GM12878 (cell line): Measurements from ENCODE around the gene TNP2. TPM values are rescaled to one million over a fixed set of nuclear protein-coding genes. Genes with fewer than 3 reads are reported as not detected.
A peak's percentile ranks its signal among the peaks of the same experiment; 100 is the strongest.

ENCODE experiments used
- ATAC-seq: fragments of 200-7000 bp; cut with Tn5 transposase; 3 replicates; pipeline ENCODE4 v1.9.1; 2020; ENCODE audit warnings: mild to moderate bottlenecking, moderate library complexity
- BruUV-seq: library from RNA; stranded (reverse); fragments of 400-500 nt; replicated peaks from 2 replicates; lab custom pipeline; 2021; lab: Mats Ljungman, UMichigan
- CTCF ChIA-PET: fragments of 300-600 bp; sonication (Branson Sonifier 250); formaldehyde crosslinking; extraction: SDS; loops from one replicate; lab custom pipeline; 2021; ENCODE audit warnings: inconsistent platforms; lab: Yijun Ruan, JAX
- POLR2A ChIA-PET: fragments of 350-600 bp; formaldehyde crosslinking; extraction: SDS; loops from one replicate; lab custom pipeline; 2021; ENCODE audit warnings: inconsistent platforms; lab: Charles Lee
- RAD21 ChIA-PET: fragments of 300-600 bp; sonication (Branson Sonifier 250); formaldehyde crosslinking; loops from one replicate; lab custom pipeline; 2023; ENCODE audit warnings: antibody characterized with exemption; ENCODE audit not compliant: unreplicated experiment; lab: Charles Lee
- SMC1A ChIA-PET: fragments of 300-600 bp; sonication (Branson Sonifier 250); formaldehyde crosslinking; loops from one replicate; lab custom pipeline; 2023; ENCODE audit not compliant: unreplicated experiment, uncharacterized antibody; lab: Charles Lee
- DNase-seq: peaks from one replicate; pipeline ENCODE4 v3.0.0-alpha.2; 2011; ENCODE audit warnings: low read depth, low spot score
- FAIRE-seq: peaks from 3 replicates; lab custom pipeline; 2011; peaks lifted over from hg19 to GRCh38; lab: Jason Lieb, UNC
- H2AFZ ChIP-seq: 2 replicates; pipeline ENCODE4 v1.6.0; 2011; ENCODE audit warnings: low read depth, low read length, control low read depth; ENCODE audit not compliant: control insufficient read depth
- H3K27ac ChIP-seq: 2 replicates; pipeline ENCODE4 v1.5.1; 2011; ENCODE audit warnings: control low read depth; ENCODE audit not compliant: control insufficient read depth, insufficient read depth
- H3K27me3 ChIP-seq, 2 experiments: replicated peaks in 1 of 2; 2 replicates each; pipeline versions ENCODE4 v1.6.0 to v1.6.1; 2011; ENCODE audit warnings: low read length in 1 of 2; ENCODE audit not compliant: control insufficient read depth in 2 of 2, insufficient read depth in 2 of 2
- H3K36me3 ChIP-seq, 2 experiments: 2 replicates each; pipeline ENCODE4 v1.5.1; 2011; ENCODE audit warnings: low read length in 1 of 2; ENCODE audit not compliant: control insufficient read depth in 2 of 2, insufficient read depth in 2 of 2
- H3K4me1 ChIP-seq: 2 replicates; pipeline ENCODE4 v1.6.1; 2011; ENCODE audit warnings: mild to moderate bottlenecking, low read length, moderate library complexity, mixed read lengths; ENCODE audit not compliant: control insufficient read depth, insufficient read depth
- H3K4me2 ChIP-seq: 2 replicates; pipeline ENCODE4 v1.6.0; 2011; ENCODE audit warnings: control low read depth; ENCODE audit not compliant: control insufficient read depth, insufficient read depth
- H3K4me3 ChIP-seq: fragments of 200-600 bp; sonication (generic); 2 replicates; pipeline ENCODE4 v1.5.1; 2016
- H3K79me2 ChIP-seq: 2 replicates; pipeline ENCODE4 v1.6.0; 2011; ENCODE audit warnings: low read length; ENCODE audit not compliant: control insufficient read depth, insufficient read depth
- H3K9ac ChIP-seq: 2 replicates; pipeline ENCODE4 v1.8.0; 2011; ENCODE audit warnings: low read length, control low read depth, mixed read lengths; ENCODE audit not compliant: control insufficient read depth, insufficient read depth
- H3K9me3 ChIP-seq: replicated peaks from 3 replicates; pipeline ENCODE4 v1.5.1; 2011; ENCODE audit warnings: mild to moderate bottlenecking, low read length; ENCODE audit not compliant: control insufficient read depth, insufficient read depth
- H4K20me1 ChIP-seq: 2 replicates; pipeline ENCODE4 v1.6.0; 2011; ENCODE audit not compliant: control insufficient read depth, insufficient read depth
- BACH1 ChIP-seq: fragments of 450-650 bp; IDR thresholded peaks from 2 replicates; pipeline ENCODE4 v1.6.1; 2017; ENCODE audit warnings: mild to moderate bottlenecking, borderline replicate concordance
- BCL11A ChIP-seq: IDR thresholded peaks from 2 replicates; pipeline ENCODE4 v1.6.1; 2011; ENCODE audit warnings: low read depth, low read length
- NFYA ChIP-seq: IDR thresholded peaks from 2 replicates; pipeline ENCODE4 v1.6.1; 2011; ENCODE audit warnings: low read depth, mild to moderate bottlenecking, low read length, improper control_type of control experiment, borderline replicate concordance
- PBX3 ChIP-seq: IDR thresholded peaks from 2 replicates; pipeline ENCODE4 v1.6.1; 2011; ENCODE audit warnings: mild to moderate bottlenecking, low read depth, low read length, moderate library complexity; ENCODE audit not compliant: insufficient replicate concordance
- POLR2A ChIP-seq: IDR thresholded peaks from 2 replicates; pipeline ENCODE4 v1.6.1; 2011; ENCODE audit warnings: low read depth, mild to moderate bottlenecking, low read length
- REST ChIP-seq: IDR thresholded peaks from 2 replicates; pipeline ENCODE4 v1.6.1; 2012; ENCODE audit warnings: mild to moderate bottlenecking, low read depth, low read length
- ZBTB40 ChIP-seq: fragments of 450-650 bp; IDR thresholded peaks from 2 replicates; pipeline ENCODE4 v1.6.1; 2016; ENCODE audit warnings: mild to moderate bottlenecking, moderate library complexity, borderline replicate concordance
- WGBS: methylation state at CpG from one replicate; pipeline ENCODE4 v1.1.6; 2016; ENCODE audit warnings: low lambda C conversion rate; ENCODE audit not compliant: insufficient replicate concordance, insufficient coverage; ENCODE audit errors: missing lambda C conversion rate; 5-methylcytosine and 5-hydroxymethylcytosine counted together
- in situ Hi-C: fragments of 300-500 bp; cut with MboI; formaldehyde crosslinking; loops from 9 replicates; pipeline ENCODE4 v1.14.3; 2018; ENCODE audit warnings: mixed read lengths
- intact Hi-C: fragments of 100-400 bp; cut with micrococcal nuclease; formaldehyde crosslinking; loops from one replicate; pipeline ENCODE4 v1.14.2; 2022; ENCODE audit not compliant: unreplicated experiment
- polyA plus RNA-seq, 11 experiments: library from polyadenylated mRNA; depleted of rRNA in 4 of 11; unstranded in 6 of 11; stranded (reverse) in 5 of 11; fragments of >200 nt; fragmentation: Nextera tagmentation in 4 of 11; fragmentation: Illumina TruSeq in 1 of 11; extraction: Ambion mirVana in 4 of 11; extraction: Trizol in 1 of 11; gene quantifications; 1 replicate in 1 of 11; 2 replicates in 10 of 11; pipeline versions ENCODE4 v1.2.1 to v1.2.3, GENCODE V29; 2011 to 2016; ENCODE audit warnings: inconsistent platforms in 2 of 11, missing spikeins in 2 of 11, low read depth in 1 of 11
- total RNA-seq, 4 experiments: library from RNA; depleted of rRNA in 3 of 4; stranded (reverse); fragments of >200 nt in 3 of 4; fragmentation: Illumina TruSeq in 1 of 4; extraction: Trizol in 1 of 4; gene quantifications; 2 replicates each; pipeline versions ENCODE4 v1.2.1 to v1.2.3, GENCODE V29; 2013 to 2021

Gene TNP2
- total and polyA plus RNA-seq, 10 of the 15 experiments (the other 5 are each of a cell fraction or from before 2014, with no cell fraction given) = not detected

GRCh38 chr16:11254913-11255736 lies 14.0 kb downstream of the TNP2 start:
- H3K27me3 ChIP-seq = no peaks in the 10 kb centered on the region
- ATAC-seq (peak; percentile 4), FAIRE-seq (no peak), DNase-seq (no peak)
- H2AFZ ChIP-seq = peak overlapping the region; percentile 25; the same call in 1 of the 2 replicates
- H3K79me2 ChIP-seq = peaks cover 37% of the 10 kb centered on the region
- H4K20me1 ChIP-seq = no peaks in the 10 kb centered on the region
- WGBS = under 1% methylated on average over 86 of the region's 105 CpGs
- POLR2A ChIA-PET = interaction anchor here (0.6 to 6.6 kb wide), 31 partner anchors 19 to 567 kb away, joined by 3 to 80 read pairs (median 7); no protein-coding TSS in a partner anchor
- H3K4me3 ChIP-seq = peak overlapping the region; percentile 91
- H3K4me1 ChIP-seq = peaks cover 43% of the 10 kb centered on the region
- H3K36me3 ChIP-seq = peaks cover 0 to 3% of the 10 kb centered on the region in 2 experiments; a peak in 1 of 4 replicates
- no TSS peak for BruUV-seq
- H3K9me3 ChIP-seq = no peaks in the 10 kb centered on the region
- in situ Hi-C loops (loop anchor here (5.0 kb wide), 1 partner anchor 288 kb away; no protein-coding TSS in a partner anchor), intact Hi-C loops (loop anchor here (1.0 to 5.0 kb wide), 6 partner anchors 30 to 273 kb away; no protein-coding TSS in a partner anchor)
- H3K9ac ChIP-seq = peak overlapping the region; percentile 89
- CTCF ChIA-PET = interaction anchor here (0.7 to 11.0 kb wide), 40 partner anchors 19 to 305 kb away, joined by 3 to 170 read pairs (median 5); no protein-coding TSS in a partner anchor
- peak overlapping the region; percentile 71 for H3K27ac ChIP-seq
- RAD21 ChIA-PET = interaction anchor here (0.6 to 11.8 kb wide), 65 partner anchors 9 to 313 kb away, joined by 3 to 243 read pairs (median 5); partner anchors contain the start of gene DEXI
- peak overlapping the region; percentile 92 for H3K4me2 ChIP-seq
- SMC1A ChIA-PET = interaction anchor here (0.6 to 8.8 kb wide), 41 partner anchors 19 to 304 kb away, joined by 3 to 108 read pairs (median 5); no protein-coding TSS in a partner anchor
- TF ChIP-seq BACH1 (peak; percentile 51), POLR2A (peak; percentile 71), NFYA (no peak), REST (no peak), BCL11A (no peak), ZBTB40 (no peak), PBX3 (no peak)
